GM12874 (cell line): ENCODE results near the gene MEF2C.

ENCODE experiments used
- CTCF ChIP-seq: IDR thresholded peaks from 2 replicates; pipeline ENCODE4 v1.5.1; 2011; ENCODE audit warnings: low read depth, mild to moderate bottlenecking, control low read depth, low read length, moderate library complexity; ENCODE audit not compliant: insufficient read depth

Gene MEF2C

DNA sequence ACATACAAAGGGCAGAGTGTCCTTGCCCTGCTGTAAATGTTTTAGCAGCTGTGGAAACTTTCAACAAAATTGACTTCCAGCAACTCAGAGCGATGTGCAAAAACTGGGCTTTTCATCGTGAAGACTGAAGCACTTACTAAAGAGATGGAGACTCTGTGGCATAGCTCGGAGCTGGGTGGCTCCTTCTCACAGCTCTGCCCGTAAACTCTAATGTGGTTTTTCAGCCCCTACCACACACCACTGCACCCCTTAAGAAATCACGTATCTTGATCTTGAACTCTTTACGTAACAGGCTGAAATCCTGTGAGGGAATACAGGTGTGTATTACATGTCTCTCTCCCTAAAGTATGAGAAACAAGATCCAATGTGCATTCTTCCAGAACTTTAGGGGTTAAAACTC lies 124.4 kb downstream of the MEF2C start:
- no peak for TF ChIP-seq CTCF

DNA sequence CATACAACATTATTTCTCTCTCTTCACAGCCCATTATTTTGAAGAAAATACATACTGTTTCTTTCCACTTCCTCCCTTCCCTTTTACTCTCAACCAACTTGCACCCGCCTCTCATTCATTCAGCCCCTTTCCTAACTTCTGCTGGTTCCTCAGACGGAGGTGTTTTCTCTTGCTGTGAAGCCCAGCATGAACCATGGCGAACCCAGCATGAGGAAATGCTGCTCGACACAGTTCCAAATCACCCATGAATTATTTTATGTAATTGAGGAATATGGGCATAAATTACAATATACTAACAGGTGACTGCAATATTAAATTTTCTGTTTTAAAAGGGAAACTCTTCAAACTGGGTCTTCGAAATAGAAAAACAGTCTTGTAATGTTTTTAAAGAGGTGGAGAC lies 124.8 kb downstream of the MEF2C start:
- TF ChIP-seq CTCF = no peak

DNA sequence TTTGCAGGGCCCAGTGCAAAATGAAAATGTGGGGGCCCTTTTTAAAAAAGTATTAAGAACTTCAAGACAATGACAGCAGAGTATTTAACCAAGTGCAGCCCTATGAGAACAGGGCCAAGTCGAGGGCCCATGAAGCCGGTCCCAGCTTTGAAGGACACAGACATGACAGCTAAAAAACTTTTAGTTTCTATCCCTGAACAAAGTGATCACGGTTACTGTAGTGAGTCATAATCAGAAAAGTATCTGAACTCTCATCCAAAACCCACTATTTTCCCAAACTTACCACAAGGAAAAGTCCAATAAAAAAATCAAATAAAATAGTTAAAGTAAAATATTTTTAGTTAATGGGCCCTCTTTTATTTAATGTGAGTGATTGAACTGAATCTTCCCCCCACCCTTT lies 126.0 kb downstream of the MEF2C start:
- TF ChIP-seq CTCF = no peak

- TF ChIP-seq CTCF = no peak
Observed at GRCh38 chr5:88748666-88749065, 134.3 kb downstream of the MEF2C start.

DNA sequence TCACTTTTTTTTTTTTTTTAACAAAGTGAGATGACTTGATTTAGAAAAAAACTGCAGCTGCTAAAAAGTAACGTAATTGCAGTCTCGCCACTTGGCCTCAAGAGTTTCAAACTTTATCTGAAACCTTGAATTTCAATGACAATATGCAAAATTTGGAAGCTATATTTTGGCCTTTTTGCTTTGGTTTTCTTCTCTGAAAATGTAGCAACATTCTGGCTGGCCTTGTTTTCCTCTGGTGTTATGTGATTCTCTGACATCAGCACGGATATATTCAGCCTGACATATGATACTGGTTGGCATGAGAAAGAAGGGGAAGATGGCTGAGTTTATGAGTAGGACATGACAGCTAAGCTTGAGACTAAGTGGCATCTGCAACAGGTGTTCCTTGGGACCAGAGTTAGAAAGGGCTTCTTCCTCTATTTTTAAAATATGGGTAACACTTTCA lies 136.5 kb downstream of the MEF2C start:
- TF ChIP-seq CTCF = no peak

- TF ChIP-seq CTCF = no peak
Observed at GRCh38 chr5:88745093-88745696, 137.8 kb downstream of the MEF2C start.

- TF ChIP-seq CTCF = no peak
Observed at GRCh38 chr5:88743231-88743834, 139.7 kb downstream of the MEF2C start.

DNA sequence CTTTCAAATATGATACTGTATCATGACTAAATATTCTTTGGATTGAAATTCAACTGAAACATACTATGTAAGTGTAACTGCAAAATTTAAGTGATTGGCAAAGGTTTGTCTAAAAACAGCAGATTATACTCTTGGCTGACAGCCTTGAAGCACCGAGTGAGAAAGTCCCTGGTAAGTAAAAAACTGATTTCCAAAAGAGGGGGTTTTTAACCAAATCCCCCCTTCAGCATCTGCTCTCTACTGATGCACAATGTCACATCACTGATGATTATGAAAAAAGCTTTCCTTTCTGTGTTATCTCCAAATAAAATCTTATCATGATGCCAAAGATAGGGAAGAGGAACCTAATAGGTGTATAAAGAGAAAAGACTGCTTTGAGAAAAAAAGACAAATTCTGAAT lies 141.0 kb downstream of the MEF2C start:
- no peak for TF ChIP-seq CTCF
